Measurements from ENCODE around the gene ADCY2.

The ADCY2 gene

DNA sequence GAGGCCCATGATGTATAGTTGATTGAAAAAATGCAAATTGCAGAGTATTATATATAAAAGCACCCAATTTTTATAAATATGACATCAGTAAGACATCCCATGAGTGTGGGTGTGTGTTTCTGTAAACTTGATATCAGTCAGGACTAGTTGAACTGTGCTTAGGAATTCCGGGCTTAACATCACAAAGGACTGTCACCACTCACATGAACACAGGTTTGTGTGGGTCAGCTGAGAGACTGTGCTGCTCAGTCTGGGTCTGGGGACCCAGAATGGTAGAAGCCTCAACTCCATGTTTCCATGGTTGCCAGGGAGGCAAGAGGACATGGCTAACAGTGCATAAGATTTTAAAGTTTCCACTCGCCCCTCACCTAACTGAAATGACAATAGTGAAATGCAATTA, 120.3 kb downstream of the ADCY2 start:
- DNase-seq (ENCODE audit: low spot score): no peak

DNA sequence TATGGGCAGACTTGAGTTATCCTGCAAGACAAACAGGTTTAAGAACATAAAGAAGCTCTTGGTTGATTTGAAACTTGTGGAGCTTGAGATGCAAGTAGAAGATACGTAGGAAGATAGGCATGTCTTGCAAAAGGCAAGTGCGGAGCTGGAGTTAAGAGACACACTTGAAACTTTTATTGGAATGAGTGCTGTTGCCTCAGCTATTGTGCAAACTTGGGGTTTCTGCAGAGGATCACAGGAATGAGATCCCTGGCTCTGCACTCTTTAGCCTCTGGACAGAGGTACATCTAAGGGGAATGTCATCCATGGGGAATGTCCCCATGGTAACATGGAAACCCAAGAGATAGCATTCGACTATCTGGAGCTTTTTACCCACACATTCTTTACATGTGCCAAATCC, 121.1 kb downstream of the ADCY2 start:
- DNase-seq (ENCODE audit: low spot score): no peak

DNA sequence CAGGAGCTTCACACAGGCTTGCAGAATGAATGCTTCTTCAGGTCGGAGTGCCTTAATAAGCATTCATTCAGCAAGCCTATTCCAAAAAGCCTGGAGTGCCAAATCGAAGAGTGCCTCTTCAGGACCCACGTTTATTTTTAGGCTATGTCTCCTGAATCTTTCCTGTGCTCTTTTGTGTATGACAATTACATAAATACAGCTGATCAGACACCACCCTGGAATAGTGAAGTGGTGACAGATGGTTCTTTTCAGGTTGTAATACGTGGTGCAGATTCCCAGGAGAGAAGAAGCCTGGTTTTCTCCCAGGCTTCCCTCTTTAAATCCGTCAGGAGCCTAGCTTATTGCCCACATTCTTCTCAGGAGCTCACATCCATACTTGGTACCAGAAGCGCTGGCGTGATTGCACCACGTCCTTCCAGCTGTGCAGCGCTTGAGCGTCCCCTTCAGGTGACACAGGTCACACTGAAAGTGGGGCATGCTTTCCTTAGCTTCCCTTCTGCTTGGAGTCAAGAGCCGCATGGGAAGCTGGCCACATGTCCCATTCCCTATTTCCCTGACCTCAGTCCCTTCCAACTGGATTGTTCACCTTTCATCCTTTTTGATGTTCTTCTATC, 123.1 kb downstream of the ADCY2 start:
- DNase-seq (ENCODE audit: low spot score): no peak

DNA sequence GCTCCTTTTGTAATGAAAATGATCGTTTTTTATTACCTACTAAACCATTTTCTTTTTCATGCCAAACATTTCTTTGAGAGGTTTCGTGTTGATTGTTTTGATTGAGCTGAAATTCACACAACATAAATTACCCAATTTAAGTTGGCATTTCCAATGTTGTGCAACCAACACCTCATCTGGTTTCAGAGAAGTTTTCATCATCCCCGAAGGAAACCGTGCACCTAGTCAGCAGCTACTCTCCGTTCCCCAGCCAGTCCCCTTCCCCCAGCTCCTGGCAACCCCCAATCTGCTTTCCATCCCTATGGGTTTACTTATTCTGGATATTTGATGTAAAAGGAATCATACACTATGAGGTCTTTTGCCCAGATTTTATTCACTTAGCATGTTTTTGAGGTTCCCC, 123.6 kb downstream of the ADCY2 start:
- no peak for DNase-seq (ENCODE audit: low spot score)

DNA sequence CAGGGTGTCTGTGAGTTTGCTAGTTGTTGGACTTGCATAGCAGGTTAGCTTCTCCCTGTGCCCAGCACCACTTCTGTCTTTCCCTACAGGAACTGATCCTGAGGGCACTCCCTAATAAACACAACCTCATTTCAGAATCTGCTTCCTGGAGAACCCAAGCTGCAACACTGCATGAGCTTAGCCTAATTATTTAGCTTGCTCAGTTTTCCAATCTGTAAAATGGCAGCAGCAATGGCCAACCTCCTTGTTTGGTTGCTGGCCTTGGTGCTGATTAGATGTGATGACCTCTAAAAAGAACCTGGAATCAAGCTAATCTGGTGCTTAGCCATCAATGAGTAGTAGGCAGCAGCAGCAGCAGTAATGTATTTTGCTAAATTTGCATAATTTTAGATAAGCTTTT, 133.9 kb downstream of the ADCY2 start:
- no peak for DNase-seq (ENCODE audit: low spot score)

DNA sequence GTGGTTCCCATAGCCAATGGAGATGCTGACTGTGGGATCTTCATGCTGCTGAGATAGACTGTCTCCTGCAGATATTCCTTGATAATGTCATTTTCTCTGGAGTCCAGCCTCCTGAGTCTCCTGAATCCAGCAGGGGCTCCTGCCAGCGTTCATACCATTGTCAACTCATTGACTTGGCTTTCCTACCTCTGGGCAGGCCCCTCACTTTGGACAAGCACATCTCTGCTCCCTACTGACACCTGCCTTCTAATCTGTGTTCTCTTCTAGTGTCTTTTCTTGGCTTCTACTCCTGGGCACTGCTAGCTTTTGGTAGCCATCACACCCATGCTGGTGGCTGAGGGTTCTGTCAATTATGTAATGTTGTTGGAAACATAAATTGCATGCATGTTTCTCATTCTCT, 138.0 kb downstream of the ADCY2 start:
- DNase-seq (ENCODE audit: low spot score): no peak

DNA sequence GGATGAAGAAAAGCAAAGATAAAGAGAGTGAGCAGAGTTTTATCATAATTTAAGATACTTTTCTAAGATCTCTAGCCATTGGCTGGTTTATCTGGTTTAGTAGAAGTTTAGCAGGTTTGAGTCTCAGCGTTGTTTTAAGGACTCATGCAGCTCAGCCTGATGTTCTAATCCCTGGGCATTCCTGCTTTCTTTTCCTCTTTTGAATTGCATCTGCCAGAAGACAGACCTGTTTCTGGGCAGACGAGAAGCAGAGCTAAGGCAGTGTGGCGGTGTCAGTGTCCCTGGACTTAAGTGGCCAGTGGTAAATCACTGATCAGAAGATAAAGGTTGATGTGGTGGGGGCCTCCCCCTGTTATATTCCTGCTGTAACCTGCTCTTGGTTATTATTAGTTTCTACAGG, 138.6 kb downstream of the ADCY2 start:
- no peak for DNase-seq (ENCODE audit: low spot score)

DNA sequence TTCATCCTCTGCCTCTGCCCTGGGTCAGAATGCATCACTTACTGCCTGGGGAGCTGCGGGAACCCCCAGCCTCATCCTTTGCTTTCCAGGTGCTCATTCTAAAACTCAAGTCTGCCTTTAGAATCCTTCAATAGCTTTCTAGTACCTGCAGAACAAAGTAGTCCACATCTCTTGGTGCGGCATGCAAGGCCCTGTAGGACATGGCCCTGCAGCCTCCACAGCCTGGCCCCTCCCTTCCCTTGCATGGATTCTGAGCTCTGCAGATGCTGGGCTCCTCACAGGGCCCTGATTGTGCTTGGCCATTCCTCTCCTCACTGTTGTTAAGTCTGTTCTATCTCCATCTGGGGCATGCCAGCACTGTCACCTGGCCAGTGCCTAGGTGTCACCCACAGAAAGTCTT, 141.6 kb downstream of the ADCY2 start:
- no peak for DNase-seq (ENCODE audit: low spot score)

DNA sequence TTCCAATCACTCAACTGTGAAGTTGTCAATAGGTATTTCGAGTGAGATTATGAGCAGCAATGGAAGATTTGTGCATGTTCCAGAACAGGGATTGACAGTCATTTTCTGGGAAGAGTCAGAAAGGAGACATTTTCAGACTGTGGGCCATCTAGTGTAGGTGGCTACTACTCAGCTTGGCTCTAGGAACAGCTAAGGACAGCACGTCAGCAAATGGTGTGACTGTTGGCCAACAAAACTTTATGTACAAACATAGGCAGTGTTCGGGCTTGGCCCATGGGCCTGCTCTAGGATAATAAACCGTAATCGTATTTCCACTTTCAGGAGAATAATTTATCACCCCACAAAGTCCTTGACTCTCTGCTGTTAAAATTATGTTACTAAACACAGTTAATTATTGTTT, 143.6 kb downstream of the ADCY2 start:
- no peak for DNase-seq (ENCODE audit: low spot score)

DNA sequence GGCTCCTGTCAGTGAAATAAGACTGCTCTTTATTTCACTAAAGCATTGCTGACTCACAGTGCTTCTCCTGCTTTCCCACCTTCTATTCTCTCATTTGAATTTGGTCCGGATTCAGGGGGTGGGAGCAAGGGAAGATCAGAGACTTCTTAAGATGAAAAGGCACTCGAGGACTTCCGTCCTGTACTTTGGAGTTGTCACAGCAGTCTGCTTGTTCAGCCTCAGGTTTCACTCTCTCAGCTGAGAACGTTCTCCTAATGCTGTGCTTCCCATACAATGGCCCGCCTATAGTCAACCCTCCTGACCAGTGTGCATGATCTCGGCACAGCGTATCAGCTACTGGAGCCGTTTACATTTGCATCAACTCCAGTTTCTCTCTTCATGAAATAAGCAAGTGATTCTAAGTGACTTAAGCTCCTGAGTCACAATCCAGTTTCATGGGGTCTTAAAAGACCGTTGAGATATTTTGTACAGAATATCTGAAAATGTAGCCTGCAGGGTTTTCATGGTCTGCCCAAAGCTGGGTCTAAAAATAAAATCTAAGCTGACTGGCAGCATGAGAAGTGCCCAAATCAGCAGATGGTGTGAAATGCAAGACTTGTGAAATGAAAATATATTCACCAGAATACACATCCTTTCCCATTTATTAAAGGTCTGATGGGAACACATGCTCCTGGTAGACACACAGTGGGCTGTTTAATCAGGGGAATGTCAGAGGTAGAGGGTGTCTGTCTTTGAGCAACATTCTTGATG, 145.0 kb downstream of the ADCY2 start:
- no peak for DNase-seq (ENCODE audit: low spot score)

DNA sequence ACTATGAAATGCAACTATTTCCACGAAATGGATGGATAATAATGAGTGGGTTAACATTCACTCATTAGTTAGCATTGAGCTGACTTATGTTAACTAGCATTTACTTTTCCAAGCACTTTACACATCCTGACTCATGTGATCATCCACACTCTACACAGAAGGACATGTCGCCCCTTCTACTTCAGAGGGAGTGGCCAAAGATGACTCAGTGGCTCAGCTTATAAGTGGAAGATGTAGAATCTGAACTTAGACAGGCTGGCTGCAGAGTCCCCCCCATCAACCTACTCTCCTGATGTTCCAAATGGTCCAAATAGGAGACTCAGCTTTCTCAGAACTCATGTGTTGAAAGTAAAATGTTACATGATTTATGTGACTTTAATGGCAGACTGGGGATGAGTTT, 146.0 kb downstream of the ADCY2 start:
- peak; percentile 19 for DNase-seq (ENCODE audit: low spot score)

DNA sequence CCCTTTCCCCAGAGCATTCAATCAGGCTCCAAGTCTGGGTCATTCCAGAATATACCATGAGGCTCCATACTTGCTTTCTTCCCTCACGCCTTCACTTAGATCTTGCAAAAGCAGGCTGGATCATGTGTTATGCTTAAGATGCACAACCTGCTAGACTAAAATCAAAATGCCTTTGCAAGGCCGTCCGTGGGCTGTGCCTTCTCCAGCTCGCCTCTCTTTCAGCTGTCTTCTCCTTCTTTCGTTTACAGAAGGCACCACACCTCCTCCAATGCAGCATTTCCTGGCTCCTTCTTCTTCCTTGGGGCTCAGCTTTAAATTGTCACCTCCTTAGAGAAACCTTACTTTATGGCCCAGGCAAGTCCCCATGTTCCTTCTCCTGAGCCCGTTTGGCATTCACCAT, 150.6 kb downstream of the ADCY2 start:
- DNase-seq (ENCODE audit: low spot score): no peak

DNA sequence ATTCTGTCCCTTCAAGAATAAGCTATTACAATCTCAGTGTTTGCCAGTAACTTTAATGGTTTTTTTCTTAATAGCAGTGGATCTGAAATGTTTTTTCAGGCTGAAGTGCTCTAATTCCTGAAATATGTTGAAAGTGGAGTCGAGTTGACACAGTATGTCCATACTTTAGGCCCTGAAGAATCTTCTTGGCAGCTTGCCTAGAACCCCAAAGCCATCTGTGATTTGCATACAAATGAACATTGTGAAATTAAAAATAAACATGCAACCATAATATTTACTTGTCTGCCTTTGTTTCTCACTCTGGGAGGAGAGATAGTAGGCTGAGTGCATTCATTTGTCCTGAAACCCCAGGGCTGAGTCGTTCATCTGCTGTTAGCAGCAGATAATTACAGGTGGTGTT, 152.7 kb downstream of the ADCY2 start:
- DNase-seq (ENCODE audit: low spot score): no peak

DNA sequence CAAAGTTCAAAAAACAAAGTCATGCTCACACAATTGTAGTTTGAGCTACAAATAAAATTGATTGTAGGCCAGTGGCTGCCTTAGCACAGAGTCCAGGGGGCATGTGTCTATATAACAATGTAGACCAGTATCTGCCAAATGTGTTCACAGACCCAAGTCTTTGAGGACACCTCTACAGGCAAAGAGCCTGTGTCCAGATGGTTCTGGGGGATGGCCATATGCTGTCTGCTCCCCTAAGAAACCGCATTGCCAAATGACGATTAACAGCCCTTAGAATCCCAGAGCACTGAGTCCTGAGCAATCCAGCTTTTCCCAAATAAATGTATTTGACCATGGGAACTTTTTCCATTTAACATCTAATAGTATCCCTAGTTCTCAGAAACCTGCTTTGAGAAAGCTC, 169.6 kb downstream of the ADCY2 start:
- no peak for DNase-seq (ENCODE audit: low spot score)

DNA sequence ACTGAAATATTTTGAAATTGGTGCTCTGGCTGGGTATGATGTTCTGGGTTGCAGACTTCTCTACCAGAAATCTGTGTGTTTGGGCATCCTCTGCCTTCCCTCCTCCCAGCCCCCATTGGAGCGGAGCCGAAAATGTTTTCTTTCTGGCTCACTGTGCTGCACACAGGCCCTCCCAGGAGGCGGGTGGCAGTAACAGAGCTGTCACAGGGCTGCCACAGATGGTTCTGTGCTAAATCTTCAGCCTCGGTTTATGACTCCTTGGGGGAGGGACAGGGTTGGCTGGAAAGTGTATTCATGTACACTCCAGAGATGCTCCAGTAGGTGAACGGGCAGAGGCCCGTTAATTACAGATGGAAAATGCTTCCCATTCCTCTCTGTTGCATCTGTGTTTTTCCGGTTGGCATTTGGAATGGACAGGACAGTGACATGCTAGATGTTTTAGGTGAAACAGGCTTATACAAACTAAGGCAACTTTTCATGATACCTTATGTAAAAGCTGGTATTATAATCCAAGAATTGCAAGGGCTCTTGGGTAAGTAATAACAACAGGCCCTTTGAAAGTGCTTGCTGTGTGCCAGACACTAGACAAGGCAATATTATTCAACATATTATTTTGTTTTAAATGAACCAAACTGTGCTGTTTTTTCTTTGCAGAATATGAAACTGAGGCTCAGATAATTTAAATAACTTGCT, 180.2 kb downstream of the ADCY2 start:
- no peak for DNase-seq (ENCODE audit: low spot score)

DNA sequence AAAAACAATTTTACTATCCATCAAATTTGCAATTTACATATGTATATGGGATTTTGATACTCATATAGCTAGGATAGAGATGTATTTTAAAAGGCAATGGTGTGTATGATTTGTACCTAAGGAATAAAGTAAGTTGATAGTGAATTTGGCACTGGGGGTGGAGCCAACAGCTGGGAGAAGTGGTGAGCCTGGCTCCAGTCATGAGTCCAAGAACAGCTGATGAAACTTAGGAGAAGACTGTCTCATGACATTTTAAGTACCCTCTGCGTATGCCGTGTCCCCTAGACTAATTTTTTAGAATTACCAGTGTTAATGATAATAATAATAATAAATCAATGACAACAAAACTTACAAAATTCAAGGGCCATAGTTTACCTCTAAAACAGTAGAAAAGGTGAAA, 181.4 kb downstream of the ADCY2 start:
- no peak for DNase-seq (ENCODE audit: low spot score)

DNA sequence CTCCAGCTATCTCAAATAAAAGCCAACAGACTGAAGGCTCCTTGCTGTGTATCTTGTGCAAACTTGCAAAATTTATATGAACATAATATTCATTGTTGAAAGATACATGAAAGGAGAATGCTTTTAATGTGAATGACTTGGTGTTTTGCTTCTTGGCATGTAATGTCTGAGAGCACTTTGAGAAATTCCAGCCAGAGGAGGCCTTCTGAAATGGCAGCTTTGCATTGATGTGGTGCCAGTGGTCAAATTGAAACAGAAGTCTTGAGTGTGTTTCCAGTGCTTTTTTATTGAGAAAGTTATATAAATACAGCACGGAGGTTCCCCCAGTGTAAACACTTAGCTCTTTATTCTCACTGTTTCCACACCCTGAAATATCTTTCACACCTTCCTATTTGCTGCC, 182.1 kb downstream of the ADCY2 start:
- no peak for DNase-seq (ENCODE audit: low spot score)

DNA sequence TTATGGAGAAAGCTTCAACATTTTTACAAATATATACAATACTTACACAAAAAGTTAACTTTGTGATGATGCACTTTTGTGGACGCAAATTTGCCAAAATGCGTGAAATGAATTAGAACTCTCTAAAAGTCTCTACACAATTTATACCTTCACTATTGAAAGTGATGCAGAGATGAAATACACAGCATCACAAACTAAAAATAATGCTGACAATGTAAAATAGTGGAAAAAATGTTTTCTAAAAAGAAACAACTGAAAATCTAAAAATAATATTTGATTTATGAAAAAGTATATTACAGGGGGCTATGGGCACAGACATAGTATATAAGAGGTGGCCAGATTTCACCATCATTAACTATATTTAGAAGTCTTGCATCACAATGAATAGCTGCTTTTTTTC, 188.8 kb downstream of the ADCY2 start:
- DNase-seq (ENCODE audit: low spot score): no peak

DNA sequence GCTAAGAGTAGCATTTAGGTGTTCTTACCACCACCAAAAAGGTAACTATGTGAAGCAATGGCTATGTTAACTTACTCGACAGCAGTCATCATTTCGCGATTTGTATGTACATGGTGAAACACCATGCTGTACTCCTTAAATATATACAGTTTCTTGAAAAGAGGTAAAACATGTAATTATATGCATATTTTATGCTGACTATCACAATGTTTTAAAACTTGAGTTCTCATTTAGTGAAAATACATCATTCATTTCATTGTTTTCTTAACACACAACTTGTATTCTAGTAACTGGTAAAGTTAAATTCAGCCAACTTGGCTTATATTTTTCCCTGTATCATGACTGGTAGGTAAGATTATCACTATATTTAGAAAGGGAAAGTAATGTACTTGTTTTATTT, 189.9 kb downstream of the ADCY2 start:
- no peak for DNase-seq (ENCODE audit: low spot score)

DNA sequence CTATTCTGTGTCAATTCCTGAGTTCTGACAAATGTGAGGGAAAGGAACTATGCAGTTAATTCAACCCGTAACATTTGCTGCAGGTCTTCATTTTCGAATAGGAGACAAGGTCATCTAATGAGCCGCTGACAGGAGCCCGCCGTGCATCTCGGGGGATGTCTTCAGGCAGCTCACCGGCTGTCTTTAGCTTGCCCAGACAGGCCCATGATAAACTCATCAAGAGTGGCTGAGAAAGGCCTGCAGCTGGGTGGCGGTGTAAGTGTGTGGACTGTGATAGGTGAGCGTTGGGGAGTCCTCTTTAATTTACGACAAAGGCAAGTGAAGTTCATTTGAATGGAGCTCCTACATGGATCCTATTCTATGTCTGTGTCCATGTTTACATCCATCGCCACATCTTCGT, 190.5 kb downstream of the ADCY2 start:
- no peak for DNase-seq (ENCODE audit: low spot score)

DNA sequence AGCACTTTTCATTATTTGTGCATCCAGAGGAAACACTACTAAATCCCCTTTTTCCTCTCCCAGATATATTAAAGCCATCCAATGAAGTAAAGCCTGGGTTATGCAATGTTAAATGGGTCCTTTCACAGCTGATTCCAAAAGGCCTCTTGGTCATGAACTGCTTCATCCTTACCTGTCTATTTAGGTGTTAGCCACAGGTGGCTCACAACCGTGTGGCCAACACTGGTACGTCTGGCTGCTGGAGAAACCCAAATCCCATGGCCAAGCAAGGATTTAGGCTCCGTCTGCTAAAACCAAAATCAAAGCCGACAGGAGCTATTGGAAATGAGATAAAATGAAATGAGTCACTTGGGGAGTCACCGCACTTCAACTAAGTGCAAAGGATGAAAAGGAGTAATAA, 193.9 kb downstream of the ADCY2 start:
- DNase-seq (ENCODE audit: low spot score): no peak

DNA sequence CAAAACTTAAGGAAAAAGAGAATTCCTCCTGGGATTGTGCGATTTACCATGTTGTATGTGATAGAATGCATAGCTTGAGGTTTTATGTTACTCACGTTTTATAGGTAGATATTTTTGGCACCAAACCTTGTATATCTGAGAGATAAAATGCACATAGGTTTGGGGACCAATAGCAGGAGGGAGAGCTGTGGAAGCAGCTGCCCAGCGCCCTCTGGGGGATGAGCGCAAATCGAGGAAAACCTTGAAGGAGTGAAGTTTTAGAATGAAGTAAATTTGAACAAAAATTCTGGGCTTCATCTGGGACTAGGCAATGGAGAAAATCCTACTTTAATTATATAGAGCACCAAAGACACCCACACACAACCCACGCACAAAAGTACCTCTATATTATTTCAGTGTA, 197.0 kb downstream of the ADCY2 start:
- DNase-seq (ENCODE audit: low spot score): peak; percentile 14

DNA sequence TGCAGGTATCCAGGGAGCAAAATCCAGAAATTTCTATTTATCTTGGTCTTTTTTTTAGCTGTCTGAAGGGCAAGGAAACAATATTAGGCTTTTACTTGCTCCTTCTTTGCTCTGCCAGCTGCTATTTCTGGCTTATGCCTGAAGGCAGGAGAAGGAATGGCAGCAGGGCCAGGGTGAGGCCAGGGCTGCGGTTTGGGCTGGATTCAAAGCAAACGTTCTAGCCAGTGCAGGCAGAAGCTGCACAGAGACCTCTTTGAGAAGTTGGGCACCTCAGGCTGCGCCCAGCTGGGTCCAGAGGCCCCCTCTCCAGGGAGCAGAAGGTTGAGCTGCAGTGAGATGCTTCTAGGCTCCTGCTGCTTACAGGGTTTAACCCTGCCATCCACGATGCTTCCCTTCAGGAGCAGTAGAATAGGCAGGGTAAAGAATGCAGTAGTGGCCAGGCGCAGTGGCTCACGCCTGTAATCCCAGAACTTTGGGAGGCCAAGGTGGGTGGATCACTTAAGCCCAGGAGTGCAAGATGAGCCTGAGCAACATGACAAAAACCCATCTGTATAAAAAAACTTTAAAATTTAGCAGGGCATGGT, 201.2 kb downstream of the ADCY2 start:
- DNase-seq (ENCODE audit: low spot score): no peak
